GM03348 (cell line): ENCODE measurements around the gene ELMO1.

ENCODE experiments used
- DNase-seq: peaks from one replicate; pipeline ENCODE4 v3.0.0; 2012; ENCODE audit warnings: low spot score

ELMO1 gene

DNA sequence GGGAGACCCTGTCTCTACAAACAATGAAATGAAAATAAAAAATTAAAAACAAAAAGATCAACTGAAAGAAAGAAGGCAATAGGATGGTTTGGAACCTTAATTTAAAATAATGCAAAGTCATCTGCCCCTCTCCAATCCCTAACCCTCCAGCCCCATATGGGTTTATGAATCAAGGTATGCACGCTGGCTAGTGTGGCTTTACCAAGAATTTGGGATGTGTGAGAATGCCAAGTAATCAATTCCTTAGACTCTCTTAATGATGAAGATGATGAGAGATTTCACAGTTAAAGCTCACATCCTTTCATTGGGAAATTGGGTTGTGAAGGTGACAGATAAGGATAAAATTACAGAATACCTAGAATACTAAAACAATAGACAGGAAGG is 577.3 kb downstream of the ELMO1 start:
- DNase-seq: no peak

DNA sequence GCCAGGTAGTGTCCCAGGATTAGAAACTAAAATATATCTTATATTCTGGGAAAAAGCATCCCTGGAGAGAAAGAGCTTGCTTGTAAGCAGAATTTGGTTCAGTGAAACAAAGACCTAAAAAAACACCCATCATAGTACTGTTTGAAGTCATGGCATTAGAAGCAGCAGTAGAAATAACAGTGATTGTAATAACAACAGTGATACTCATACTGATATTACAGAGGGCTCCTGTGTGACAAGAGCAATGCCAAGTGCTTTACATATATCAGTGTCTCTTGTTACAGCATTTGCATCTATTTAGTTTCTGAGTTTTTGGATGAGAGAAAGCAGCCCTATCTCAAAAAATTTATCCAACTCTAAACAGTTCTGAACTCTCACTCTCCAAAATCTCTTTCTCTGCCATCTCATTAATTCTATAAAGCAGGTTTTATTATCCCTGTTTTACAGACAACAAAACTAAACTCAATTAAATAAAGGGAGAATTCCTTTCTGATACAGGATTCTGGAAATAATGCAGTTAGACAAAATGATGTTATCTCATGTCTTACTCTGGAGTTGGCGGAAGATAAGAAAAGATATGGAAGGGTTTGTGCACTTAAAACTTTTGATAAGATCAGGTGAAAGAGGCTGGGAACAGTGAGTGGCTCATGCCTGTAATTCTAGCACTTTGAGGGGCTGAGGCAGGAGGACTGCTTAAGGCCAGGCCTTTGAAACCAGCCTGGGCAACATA is 577.9 kb downstream of the ELMO1 start:
- DNase-seq: no peak

DNA sequence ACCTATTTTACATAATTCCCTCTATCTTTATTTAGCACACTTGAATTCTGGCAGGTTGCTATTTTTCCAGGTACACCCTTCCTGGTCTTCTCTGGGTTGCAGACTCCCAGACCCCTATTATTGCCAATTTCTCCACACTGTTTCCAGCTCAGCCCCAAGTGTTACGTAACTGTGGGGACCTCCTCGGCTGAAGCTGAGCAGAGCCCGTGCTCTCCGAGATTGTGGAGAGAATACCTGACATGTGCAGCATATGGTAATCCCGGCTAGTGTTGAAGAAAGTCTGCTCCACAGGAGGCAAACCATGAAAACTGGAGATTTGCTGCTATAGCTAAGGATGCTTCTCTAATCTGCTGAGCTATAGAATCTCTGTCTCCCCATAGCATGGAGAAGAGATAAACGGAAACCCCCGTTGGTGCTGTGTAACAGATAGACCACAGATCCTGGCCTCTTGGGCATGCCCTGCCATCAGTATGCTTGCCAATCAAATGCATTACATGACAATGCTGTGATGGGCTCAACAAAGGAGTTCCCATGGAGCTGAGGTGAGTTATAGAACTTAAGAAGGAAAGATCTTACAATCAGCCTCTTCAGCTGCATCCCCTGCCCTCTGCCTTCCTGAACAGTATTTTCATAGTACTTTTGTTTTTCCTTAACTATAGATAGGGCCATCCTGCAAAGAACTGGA is 579.8 kb downstream of the ELMO1 start:
- DNase-seq: no peak

GRCh38 chr7:36865019-36865418 is 583.6 kb downstream of the ELMO1 start:
- DNase-seq: no peak

DNA sequence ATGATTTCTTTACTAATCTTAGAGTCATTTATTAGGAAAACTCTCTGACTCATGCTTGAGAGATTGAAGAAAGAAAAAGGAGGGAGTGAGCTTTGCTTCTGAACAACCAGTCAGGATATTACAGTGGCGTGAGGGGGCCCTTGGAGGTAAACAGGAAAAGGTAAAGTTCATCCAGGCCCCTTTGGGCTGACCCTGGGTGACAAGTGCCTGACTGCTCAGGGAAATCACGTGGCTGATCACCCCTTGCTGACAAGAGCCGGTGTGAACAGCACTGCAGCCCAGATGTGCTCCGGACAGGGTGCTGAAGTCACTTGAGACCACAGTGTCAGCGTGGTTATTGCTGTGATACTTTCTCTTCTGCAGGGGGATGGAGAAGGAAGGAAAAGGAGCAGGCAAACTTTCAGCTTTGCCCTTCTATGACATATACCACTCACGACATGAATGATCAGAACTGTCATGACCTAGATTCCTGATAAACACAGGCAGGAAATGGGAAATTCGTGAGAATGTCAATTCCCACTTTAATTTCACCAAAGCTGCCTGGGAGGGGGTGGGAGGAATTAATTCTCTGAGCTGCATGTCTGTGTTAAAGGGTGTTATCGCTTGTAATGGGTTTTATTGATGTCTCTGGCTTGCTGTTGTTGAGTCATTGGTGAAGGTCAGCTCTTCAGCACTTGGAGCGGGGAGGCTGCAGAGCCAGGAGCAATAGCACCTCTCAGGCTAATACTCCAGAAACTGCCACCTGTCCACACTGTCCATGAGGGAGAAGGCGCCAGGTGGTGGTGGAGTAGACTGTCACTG is 584.6 kb downstream of the ELMO1 start:
- DNase-seq: no peak

- DNase-seq: no peak
Observed at GRCh38 chr7:36862771-36863261, 585.8 kb downstream of the ELMO1 start.

DNA sequence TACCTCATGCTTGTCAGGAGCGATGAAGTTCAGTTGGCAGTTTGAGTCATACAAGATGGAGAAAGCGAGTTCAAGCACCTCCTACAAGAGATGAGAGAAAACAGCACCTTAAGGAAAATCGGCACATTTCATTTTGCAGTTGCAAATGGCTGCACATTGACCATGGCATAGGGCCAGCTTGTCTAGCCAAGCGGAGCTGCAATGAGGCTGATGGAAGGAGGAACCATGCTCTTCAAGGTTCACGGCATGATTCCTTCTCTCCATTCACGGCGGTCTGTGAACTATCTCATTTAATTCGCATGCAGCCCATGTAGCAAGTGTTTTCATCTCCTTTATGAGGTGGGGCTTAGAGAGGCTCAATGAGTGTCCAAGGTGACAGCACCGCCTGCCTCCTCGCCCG is 587.0 kb downstream of the ELMO1 start:
- DNase-seq: no peak

GRCh38 chr7:36860681-36861080 is 588.0 kb downstream of the ELMO1 start:
- DNase-seq: no peak

DNA sequence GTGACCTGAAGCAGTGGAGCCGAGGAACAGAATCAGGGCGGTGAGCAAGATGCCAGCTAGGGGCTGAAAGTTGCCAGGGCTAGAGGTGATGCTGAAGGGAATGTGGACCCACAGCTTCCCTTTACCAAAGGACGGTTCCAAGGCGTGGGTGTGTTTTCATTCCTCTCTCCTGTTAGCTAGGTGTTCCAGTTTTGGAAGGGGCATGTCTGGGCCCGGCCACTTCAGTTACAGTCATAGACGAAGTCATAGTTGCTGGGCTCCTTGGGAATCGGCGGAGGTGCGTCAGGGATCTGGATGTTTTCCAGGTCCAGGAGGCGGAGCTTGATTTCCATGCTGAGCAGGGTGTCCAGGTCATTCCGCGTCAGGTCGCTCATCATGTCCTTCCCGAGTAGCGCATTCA is 593.3 kb downstream of the ELMO1 start:
- DNase-seq: no peak

DNA sequence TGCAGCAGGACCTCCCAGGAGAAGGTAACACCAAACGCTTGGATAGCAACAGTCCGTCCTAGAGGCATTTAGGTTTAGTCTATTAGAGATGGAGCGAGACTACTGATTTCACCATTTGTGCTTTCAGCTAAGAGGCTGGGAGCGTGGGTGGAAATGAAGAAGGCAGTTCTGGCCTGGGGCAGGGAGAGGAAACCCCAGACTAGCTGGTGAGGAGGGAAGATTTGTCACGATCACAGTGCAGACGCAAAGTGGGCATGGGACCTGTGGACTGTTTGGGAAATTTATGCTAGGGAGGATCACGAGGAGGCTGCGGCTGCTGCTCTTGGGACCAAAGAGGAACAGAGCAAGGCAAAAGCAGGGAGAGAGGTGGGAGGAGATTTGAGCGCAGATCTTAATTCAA is 594.0 kb downstream of the ELMO1 start:
- DNase-seq: no peak

DNA sequence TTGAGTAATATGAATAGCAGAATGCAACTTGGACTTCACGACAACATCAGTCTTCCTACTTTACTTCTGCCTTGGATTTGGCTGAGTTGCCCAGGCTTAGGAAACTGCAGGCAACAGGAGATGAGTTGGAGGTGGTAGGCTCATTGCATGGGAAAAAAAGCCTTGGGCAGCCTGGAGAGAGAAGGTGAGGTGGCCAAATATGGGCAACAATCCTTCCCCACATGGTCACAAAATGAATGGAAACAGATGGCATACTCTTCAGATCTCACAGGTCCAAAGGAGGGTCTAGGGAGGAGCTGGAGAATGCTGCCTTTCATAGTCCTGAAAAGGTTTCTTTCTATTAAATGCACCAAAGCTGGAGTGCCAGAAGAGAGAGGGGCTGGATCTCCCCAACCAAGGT is 595.7 kb downstream of the ELMO1 start:
- DNase-seq: no peak

DNA sequence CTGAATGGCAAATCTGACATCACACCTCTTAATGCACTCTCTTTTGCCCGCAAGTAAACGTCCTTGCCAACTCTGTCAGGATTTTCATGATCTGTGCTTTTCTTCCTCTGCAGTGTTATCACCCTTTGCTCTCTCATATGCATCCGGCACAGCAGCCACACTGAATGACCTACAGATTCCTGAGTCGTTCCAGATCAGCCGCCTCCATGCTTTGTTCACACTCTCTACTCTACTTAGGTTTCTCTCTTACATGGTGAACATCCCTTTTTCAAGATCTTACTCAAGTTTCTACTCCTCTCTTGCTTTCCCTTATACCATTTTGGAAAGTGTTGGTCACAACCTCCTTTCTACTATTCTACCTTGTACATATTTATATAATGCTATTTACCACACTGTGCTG is 596.6 kb downstream of the ELMO1 start:
- no peak for DNase-seq

DNA sequence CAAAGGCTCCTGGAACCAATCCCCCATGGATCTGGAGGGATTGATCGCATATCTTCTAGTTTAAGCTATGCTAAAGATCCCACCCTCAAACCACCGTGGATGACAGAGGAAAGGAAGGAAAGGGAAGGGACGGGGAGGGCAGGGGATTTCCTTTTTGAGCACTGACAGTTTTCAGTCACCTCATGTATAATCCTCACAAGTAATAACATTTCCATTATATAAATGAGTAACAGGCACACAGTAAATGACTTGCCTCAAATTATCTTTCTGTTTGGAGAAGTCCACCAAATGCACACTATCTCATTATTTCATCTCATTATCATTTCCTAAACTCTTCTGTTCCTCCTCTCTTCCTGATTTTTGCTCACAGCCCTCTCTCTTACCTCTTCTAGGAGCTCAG is 597.3 kb downstream of the ELMO1 start:
- DNase-seq: no peak

DNA sequence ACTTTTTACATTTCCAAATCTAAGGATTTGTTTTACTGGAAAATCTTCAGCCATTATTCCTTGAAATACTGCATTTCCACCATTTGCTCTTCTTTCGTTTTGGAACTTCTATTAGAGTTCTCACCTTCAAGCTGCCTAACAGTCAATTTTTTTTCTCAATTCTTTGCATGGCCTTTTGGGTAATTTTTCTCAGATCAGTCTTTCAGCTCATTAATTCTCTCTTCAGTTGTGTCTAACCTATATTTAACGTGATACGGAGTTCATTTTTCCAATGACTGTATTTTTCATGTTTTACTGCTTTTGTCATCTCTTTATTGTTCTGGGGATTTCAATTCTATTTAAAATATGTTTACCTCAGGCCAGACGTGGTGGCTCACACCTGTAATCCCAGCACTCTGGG is 600.7 kb downstream of the ELMO1 start:
- no peak for DNase-seq

DNA sequence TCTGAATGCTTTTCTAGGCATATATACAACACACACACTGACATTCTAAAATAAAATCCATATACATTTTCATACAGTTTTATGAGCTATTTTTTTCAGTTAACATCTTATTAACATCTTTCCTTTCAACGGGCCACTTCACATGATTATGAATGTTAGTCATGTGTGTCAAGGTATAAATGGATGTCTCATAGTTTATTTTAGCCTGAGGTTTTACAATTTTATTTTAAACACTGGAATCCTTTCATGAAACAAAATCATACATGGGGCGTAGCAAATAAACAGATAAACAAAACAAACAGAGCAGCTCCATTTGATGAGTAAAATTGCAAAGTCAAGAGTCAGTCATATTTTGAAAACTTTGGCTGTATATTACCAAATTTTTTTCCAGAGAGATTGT is 604.3 kb downstream of the ELMO1 start:
- DNase-seq: no peak

- no peak for DNase-seq
Observed at GRCh38 chr7:36840904-36841303, 607.8 kb downstream of the ELMO1 start.

- no peak for DNase-seq
Observed at GRCh38 chr7:36838616-36839225, 609.9 kb downstream of the ELMO1 start.

- no peak for DNase-seq
Observed at GRCh38 chr7:36831049-36831448, 617.6 kb downstream of the ELMO1 start.

DNA sequence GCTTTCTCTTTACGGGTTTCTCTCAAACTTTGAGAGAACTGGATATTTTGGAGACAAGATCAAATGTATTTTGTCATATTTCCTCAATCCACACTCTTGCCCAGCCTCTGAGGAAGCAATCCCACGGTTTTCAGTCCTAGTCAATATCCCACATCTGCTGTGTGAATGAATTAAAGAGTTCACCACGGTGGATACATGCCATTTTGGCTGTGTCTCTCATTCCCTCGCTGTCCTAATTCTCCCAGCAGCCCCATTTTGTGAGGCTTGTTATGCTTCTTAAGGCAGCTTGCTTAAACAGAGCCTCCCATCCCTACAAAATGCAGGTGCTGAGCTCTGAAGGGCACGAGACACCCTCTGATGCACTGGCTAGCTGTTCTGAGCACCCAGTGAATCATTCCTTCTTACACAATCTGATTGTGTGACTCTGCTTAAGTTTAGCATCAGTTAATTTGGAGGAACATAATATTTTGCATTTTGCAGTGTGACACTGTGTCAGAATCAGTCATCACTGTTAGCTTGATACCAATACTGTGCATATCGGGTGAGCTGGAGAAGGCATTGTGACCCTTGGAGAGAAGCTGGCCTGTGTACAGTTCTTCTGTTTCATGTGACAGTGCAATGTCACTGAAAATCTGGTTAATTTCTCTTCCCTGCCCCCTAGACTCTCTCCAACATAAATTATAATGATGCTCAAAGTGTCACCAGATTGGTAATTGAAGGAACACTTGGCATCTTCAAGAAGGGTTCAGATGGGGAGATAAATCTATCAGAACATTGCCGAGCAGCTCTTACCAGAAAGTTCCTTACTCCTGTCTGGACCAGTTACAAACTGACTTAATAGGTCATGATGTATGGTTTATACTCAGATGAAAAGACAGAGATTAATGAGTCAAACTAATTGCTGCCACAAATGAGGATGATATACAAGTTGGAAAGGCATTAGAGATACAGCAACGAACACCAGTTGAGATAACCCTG is 620.6 kb downstream of the ELMO1 start:
- DNase-seq: no peak

DNA sequence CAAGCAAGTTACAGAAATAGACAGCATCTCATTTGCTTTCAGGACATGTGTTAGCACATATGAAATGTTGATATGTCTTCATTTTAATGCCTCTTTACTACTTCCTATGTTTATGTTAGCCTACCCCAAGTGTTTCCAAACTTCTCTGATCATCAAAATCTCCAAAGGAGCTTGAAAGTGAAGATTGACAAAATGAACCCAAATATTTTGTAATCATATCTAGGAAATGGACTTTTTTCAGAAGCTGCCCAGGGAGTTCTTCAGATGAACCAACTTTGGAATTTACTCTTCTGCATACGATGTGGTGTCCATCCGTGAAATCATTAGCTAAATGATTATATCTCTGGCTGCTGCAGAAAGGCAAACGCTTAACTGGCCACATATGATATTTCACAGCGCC is 623.2 kb downstream of the ELMO1 start:
- no peak for DNase-seq

DNA sequence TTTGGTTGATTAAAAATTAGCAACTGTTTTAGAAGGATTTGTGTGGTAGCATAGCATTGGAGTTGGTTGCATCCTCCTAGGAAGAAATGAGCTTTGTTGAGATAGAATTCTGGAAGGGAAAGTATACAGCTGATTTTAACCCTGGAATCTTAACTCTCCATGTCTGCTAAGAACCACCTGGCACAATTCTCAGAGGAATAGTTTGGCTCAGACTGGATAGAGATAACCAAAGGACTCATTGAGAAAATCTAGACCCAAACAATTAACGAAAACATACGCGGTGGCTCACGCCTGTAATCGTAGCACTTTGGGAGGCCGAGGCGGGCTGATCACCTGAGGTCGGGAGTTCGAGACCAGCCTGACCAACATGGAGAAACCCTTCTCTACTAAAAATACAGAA is 625.3 kb downstream of the ELMO1 start:
- DNase-seq: no peak
